Measurements from ENCODE around the gene IL2RA.

DNA sequence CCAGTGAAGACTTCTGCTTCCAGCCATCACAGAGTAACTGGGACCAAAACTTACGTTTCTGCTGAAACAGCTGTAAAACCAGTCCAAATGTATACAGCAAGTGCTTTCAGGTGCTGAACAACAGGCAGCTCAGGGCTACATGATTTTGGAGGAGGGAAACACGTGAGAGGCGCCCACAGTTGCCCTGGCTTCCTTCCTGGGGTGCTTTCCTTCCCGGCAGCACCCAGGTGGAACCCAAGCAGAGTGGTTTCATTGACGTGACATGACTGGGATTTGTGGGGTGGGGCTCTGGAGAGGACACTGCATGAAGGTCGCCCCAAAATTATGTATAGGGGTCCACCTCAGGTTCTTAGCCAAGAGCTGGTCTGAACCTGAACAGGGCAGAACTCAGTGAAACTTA lies 34.2 kb downstream of the IL2RA start:
- TF ChIP-seq, protein P1, sequence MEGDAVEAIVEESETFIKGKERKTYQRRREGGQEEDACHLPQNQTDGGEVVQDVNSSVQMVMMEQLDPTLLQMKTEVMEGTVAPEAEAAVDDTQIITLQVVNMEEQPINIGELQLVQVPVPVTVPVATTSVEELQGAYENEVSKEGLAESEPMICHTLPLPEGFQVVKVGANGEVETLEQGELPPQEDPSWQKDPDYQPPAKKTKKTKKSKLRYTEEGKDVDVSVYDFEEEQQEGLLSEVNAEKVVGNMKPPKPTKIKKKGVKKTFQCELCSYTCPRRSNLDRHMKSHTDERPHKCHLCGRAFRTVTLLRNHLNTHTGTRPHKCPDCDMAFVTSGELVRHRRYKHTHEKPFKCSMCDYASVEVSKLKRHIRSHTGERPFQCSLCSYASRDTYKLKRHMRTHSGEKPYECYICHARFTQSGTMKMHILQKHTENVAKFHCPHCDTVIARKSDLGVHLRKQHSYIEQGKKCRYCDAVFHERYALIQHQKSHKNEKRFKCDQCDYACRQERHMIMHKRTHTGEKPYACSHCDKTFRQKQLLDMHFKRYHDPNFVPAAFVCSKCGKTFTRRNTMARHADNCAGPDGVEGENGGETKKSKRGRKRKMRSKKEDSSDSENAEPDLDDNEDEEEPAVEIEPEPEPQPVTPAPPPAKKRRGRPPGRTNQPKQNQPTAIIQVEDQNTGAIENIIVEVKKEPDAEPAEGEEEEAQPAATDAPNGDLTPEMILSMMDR (IDR thresholded peaks at IDR 0.05): no peak
- TF ChIP-seq POLR2A (IDR thresholded peaks at IDR 0.05): no peak
- no peak for TF ChIP-seq POLR2AphosphoS5 (IDR thresholded peaks at IDR 0.05)
- no peak for TF ChIP-seq EP300 (IDR thresholded peaks at IDR 0.05)

Measured in upper lobe of left lung (tissue), 4 donors.